PC-9 (cell line): Measurements from ENCODE around the gene PAFAH2. TPM values are rescaled to one million over a fixed set of nuclear protein-coding genes. Genes with fewer than 3 reads are reported as not detected.

Experiments
- BruUV-seq: library from RNA; stranded (reverse); fragments of 400-500 nt; replicated peaks from 2 replicates; lab custom pipeline; 2021; lab: Mats Ljungman, UMichigan
- CTCF ChIA-PET: fragments of 300-600 bp; sonication (Branson Sonifier 250); formaldehyde crosslinking; loops from one replicate; lab custom pipeline; 2022; ENCODE audit warnings: antibody characterized with exemption; lab: Charles Lee
- POLR2A ChIA-PET: fragments of 300-600 bp; sonication (Branson Sonifier 250); formaldehyde crosslinking; loops from one replicate; lab custom pipeline; 2022; ENCODE audit warnings: antibody characterized with exemption; ENCODE audit not compliant: unreplicated experiment; lab: Charles Lee
- DNase-seq, 2 experiments: peaks; one replicate each; pipeline versions ENCODE4 v3.0.0 to v3.0.0-alpha.2; 2015 to 2022; ENCODE audit warnings: mixed read lengths in 1 of 2
- H2AFZ ChIP-seq: fragments of 200-600 bp; sonication (generic); 2 replicates; pipeline ENCODE4 v1.8.1; 2017; ENCODE audit warnings: antibody characterized with exemption
- H3F3A ChIP-seq: fragments of 200-600 bp; sonication (generic); 2 replicates; pipeline ENCODE4 v1.8.1; 2017; ENCODE audit warnings: antibody characterized with exemption, mild to moderate bottlenecking, low read depth; ENCODE audit not compliant: insufficient read depth
- H3K27ac ChIP-seq: fragments of 200-600 bp; sonication (generic); 2 replicates; pipeline ENCODE4 v1.6.1; 2016; ENCODE audit warnings: mixed run types
- H3K27me3 ChIP-seq: fragments of 200-600 bp; sonication (generic); 2 replicates; pipeline ENCODE4 v1.6.1; 2016; ENCODE audit warnings: low read depth, mixed run types; ENCODE audit not compliant: insufficient read depth
- H3K36me3 ChIP-seq: fragments of 200-600 bp; sonication (generic); 2 replicates; pipeline ENCODE4 v1.6.1; 2016; ENCODE audit warnings: low read depth, mixed run types
- H3K4me1 ChIP-seq: fragments of 200-600 bp; sonication (generic); replicated peaks from 2 replicates; pipeline ENCODE4 v1.6.1; 2016; ENCODE audit warnings: mixed run types; ENCODE audit not compliant: insufficient read depth
- H3K4me2 ChIP-seq: fragments of 200-600 bp; sonication (generic); 2 replicates; pipeline ENCODE4 v1.6.1; 2017; ENCODE audit warnings: mixed run types
- H3K4me3 ChIP-seq: fragments of 200-600 bp; sonication (generic); 2 replicates; pipeline ENCODE4 v1.6.1; 2016; ENCODE audit warnings: mixed run types
- H3K79me2 ChIP-seq: fragments of 200-600 bp; sonication (generic); 2 replicates; pipeline ENCODE4 v1.6.1; 2017; ENCODE audit warnings: low read depth, mixed run types
- H3K9me2 ChIP-seq: fragments of 200-600 bp; sonication (generic); 2 replicates; pipeline ENCODE4 v1.8.1; 2017; ENCODE audit warnings: mild to moderate bottlenecking; ENCODE audit not compliant: insufficient read depth
- H3K9me3 ChIP-seq: fragments of 200-600 bp; sonication (generic); 2 replicates; pipeline ENCODE4 v1.8.1; 2016; ENCODE audit warnings: low read depth; ENCODE audit not compliant: insufficient read depth
- H4K20me1 ChIP-seq: fragments of 200-600 bp; sonication (generic); 2 replicates; pipeline ENCODE4 v1.8.1; 2017; ENCODE audit not compliant: insufficient read depth
- CTCF ChIP-seq: fragments of 200-600 bp; sonication (generic); conservative IDR thresholded peaks from 2 replicates; pipeline ENCODE4 v1.6.1; 2017; ENCODE audit warnings: mixed run types, antibody characterized with exemption, mild to moderate bottlenecking, moderate library complexity
- EZH2 ChIP-seq: fragments of 200-600 bp; sonication (generic); IDR thresholded peaks from 2 replicates; pipeline ENCODE4 v1.8.0; 2017; ENCODE audit warnings: antibody characterized with exemption, low read depth
- intact Hi-C: fragments of 100-400 bp; cut with micrococcal nuclease; formaldehyde crosslinking; loops from one replicate; pipeline ENCODE4 v1.10.0; 2022; ENCODE audit not compliant: unreplicated experiment
- total RNA-seq: library from RNA; stranded (reverse); gene quantifications from 2 replicates; pipeline ENCODE4 v1.2.3, GENCODE V29; 2021

PAFAH2 gene
- total RNA-seq, 1 experiment from 2014 or later = 13.9 TPM

GRCh38 chr1:26025517-26025916 lies 27.7 kb upstream of the PAFAH2 start:
- BruUV-seq = no TSS peak
- CTCF ChIA-PET = no interaction called here
- no peaks in the 10 kb centered on the region for H3K9me3 ChIP-seq
- H3F3A ChIP-seq = no peaks in the 10 kb centered on the region
- no peak overlapping the region for H3K27ac ChIP-seq
- no peaks in the 10 kb centered on the region for H3K36me3 ChIP-seq
- no peaks in the 10 kb centered on the region for H3K79me2 ChIP-seq
- no peaks in the 10 kb centered on the region for H3K9me2 ChIP-seq
- POLR2A ChIA-PET = no interaction called here
- H3K27me3 ChIP-seq = no peaks in the 10 kb centered on the region
- H3K4me2 ChIP-seq = no peak overlapping the region
- no peak overlapping the region for H2AFZ ChIP-seq
- no peaks in the 10 kb centered on the region for H4K20me1 ChIP-seq
- no peaks in the 10 kb centered on the region for H3K4me1 ChIP-seq
- intact Hi-C loops = no loop called here
- DNase-seq = no peak
- TF ChIP-seq EZH2 (no peak), CTCF (no peak)
- H3K4me3 ChIP-seq = no peak overlapping the region

- no peak for TF ChIP-seq EZH2
- no peak for TF ChIP-seq CTCF
- Histone ChIP-seq H3K4me1 (peaks cover 2% of the 10 kb centered on the region; the same call in 1 of the 2 replicates), H2AFZ (no peak overlapping the region), H3K36me3 (no peaks in the 10 kb centered on the region), H3K4me2 (no peak overlapping the region), H4K20me1 (no peaks in the 10 kb centered on the region), H3K27ac (no peak overlapping the region), H3K27me3 (no peaks in the 10 kb centered on the region), H3K9me2 (no peaks in the 10 kb centered on the region), H3K9me3 (no peaks in the 10 kb centered on the region), H3K4me3 (no peak overlapping the region), H3K79me2 (no peaks in the 10 kb centered on the region), H3F3A (no peaks in the 10 kb centered on the region)
- intact Hi-C loops = no loop called here
- no TSS peak for BruUV-seq
- POLR2A ChIA-PET = no interaction called here
- CTCF ChIA-PET = no interaction called here
- DNase-seq = no peak
These were observed 27.2 kb upstream of the PAFAH2 start for GRCh38 chr1:26025060-26025459.

- Histone ChIP-seq H3K79me2 (no peaks in the 10 kb centered on the region), H4K20me1 (no peaks in the 10 kb centered on the region), H3K4me3 (no peak overlapping the region), H3K4me1 (peaks cover 9% of the 10 kb centered on the region; the same call in 1 of the 2 replicates), H3K27ac (no peak overlapping the region), H3K36me3 (no peaks in the 10 kb centered on the region), H3K9me3 (no peaks in the 10 kb centered on the region), H3K9me2 (no peaks in the 10 kb centered on the region), H3K27me3 (no peaks in the 10 kb centered on the region), H3F3A (no peaks in the 10 kb centered on the region), H2AFZ (no peak overlapping the region), H3K4me2 (no peak overlapping the region)
- intact Hi-C loops = no loop called here
- TF ChIP-seq EZH2 (no peak), CTCF (no peak)
- BruUV-seq = no TSS peak
- DNase-seq = no peak
- ChIA-PET POLR2A (no interaction called here), CTCF (no interaction called here)
These were observed 26.0 kb upstream of the PAFAH2 start for GRCh38 chr1:26023826-26024225.
